GM20431 (cell line): ENCODE data around the gene MGST2.

Experiments
- in situ Hi-C: fragments of 300-500 bp; cut with MseI, MboI; formaldehyde crosslinking; loops from one replicate; pipeline ENCODE4 v1.15.0; 2020; ENCODE audit warnings: low sequenced_read_pairs; ENCODE audit not compliant: unreplicated experiment

The MGST2 gene

GRCh38 chr4:139642364-139642763 lies 23.3 kb upstream of the MGST2 start:
- in situ Hi-C loops: no loop called here

- in situ Hi-C loops: no loop called here
These were observed 22.4 kb upstream of the MGST2 start for GRCh38 chr4:139643042-139643895.

- in situ Hi-C loops: no loop called here
These were observed 20.2 kb upstream of the MGST2 start for GRCh38 chr4:139645458-139645857.

GRCh38 chr4:139647184-139647583 lies 18.4 kb upstream of the MGST2 start:
- in situ Hi-C loops: no loop called here

- in situ Hi-C loops: no loop called here
These were observed 17.7 kb upstream of the MGST2 start for GRCh38 chr4:139647952-139648351.

GRCh38 chr4:139651282-139652194 lies 14.1 kb upstream of the MGST2 start:
- in situ Hi-C loops: no loop called here

GRCh38 chr4:139654516-139654915 lies 11.1 kb upstream of the MGST2 start:
- in situ Hi-C loops: no loop called here

GRCh38 chr4:139655116-139655515 lies 10.5 kb upstream of the MGST2 start:
- in situ Hi-C loops: no loop called here

- in situ Hi-C loops: no loop called here
These were observed 8.8 kb upstream of the MGST2 start for GRCh38 chr4:139656614-139657486.

- in situ Hi-C loops: no loop called here
These were observed 7.4 kb upstream of the MGST2 start for GRCh38 chr4:139658185-139658584.

GRCh38 chr4:139658586-139659382 lies 6.8 kb upstream of the MGST2 start:
- in situ Hi-C loops: no loop called here

- in situ Hi-C loops: no loop called here
These were observed 5.7 kb upstream of the MGST2 start for GRCh38 chr4:139659735-139660424.

GRCh38 chr4:139660568-139661043 lies 5.0 kb upstream of the MGST2 start:
- in situ Hi-C loops: no loop called here

- in situ Hi-C loops: no loop called here
These were observed 2.0 kb upstream of the MGST2 start for GRCh38 chr4:139663561-139664138.

- in situ Hi-C loops: no loop called here
These were observed 1.2 kb upstream of the MGST2 start for GRCh38 chr4:139664442-139664841.

GRCh38 chr4:139665079-139665689 lies 435 bp upstream of the MGST2 start:
- in situ Hi-C loops: no loop called here

- in situ Hi-C loops: no loop called here
These were observed 1.2 kb downstream of the MGST2 start for GRCh38 chr4:139666735-139667281.

GRCh38 chr4:139668036-139668435 lies 2.4 kb downstream of the MGST2 start:
- in situ Hi-C loops: no loop called here
